Measurements from ENCODE around the gene HHIPL1. TPM values are rescaled to one million over a fixed set of nuclear protein-coding genes. Genes with fewer than 3 reads are reported as not detected.

Gene HHIPL1
- total RNA-seq, 1 donor from 2014 or later: 0.32 TPM

DNA sequence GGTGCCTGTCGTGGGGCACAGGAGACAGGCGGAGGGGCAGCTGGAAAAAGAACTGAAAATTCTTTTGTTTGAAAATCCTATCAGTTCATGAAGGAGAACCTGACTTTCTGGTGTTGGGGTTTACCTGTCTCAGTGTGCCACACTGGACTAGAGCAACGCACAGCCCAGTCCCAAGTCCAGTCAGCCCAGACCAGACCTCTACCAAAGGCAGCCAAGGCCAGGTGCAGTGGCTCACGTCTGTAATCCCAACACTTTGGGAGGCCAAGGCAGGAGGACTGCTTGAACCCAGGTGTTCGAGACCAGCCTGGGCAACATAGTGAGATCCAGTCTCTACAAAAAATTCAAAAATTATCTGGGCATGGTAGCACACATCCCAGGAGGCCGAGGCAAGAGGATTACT, 45.5 kb upstream of the HHIPL1 start:
- no peaks in the 10 kb centered on the region for H3K36me3 Mint-ChIP-seq
- peaks cover 53% of the 10 kb centered on the region for H3K4me1 Mint-ChIP-seq
- no peak overlapping the region for H3K27ac Mint-ChIP-seq
- no peak for DNase-seq (ENCODE audit: low spot score)
- Histone ChIP-seq H2AFZ (replicated peaks) (no peak overlapping the region), H3K4me2 (peak overlapping the region; percentile 47), H3K27me3 (peaks cover 25% of the 10 kb centered on the region), H3F3A (ENCODE audit: low read depth) (peaks cover 33% of the 10 kb centered on the region), H4K20me1 (ENCODE audit: low read depth) (peaks cover 91% of the 10 kb centered on the region), H3K9ac (no peak overlapping the region), H3K79me2 (ENCODE audit: low read depth) (peaks cover 93% of the 10 kb centered on the region), H3K4me1 (peaks cover 41% of the 10 kb centered on the region), H3K9me3 (ENCODE audit: low read depth) (no peaks in the 10 kb centered on the region), H3K27ac (no peak overlapping the region), H3K4me3 (peak overlapping the region; percentile 14), H3K36me3 (no peaks in the 10 kb centered on the region)
- no peaks in the 10 kb centered on the region for H3K9me3 Mint-ChIP-seq
- peak overlapping the region; percentile 59 for H3K4me3 Mint-ChIP-seq
- TF ChIP-seq EZH2phosphoT487 (IDR thresholded peaks at IDR 0.05) (no peak), EZH2 (IDR thresholded peaks at IDR 0.05) (no peak)
- TF ChIP-seq, protein P1, sequence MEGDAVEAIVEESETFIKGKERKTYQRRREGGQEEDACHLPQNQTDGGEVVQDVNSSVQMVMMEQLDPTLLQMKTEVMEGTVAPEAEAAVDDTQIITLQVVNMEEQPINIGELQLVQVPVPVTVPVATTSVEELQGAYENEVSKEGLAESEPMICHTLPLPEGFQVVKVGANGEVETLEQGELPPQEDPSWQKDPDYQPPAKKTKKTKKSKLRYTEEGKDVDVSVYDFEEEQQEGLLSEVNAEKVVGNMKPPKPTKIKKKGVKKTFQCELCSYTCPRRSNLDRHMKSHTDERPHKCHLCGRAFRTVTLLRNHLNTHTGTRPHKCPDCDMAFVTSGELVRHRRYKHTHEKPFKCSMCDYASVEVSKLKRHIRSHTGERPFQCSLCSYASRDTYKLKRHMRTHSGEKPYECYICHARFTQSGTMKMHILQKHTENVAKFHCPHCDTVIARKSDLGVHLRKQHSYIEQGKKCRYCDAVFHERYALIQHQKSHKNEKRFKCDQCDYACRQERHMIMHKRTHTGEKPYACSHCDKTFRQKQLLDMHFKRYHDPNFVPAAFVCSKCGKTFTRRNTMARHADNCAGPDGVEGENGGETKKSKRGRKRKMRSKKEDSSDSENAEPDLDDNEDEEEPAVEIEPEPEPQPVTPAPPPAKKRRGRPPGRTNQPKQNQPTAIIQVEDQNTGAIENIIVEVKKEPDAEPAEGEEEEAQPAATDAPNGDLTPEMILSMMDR (IDR thresholded peaks at IDR 0.05): no peak
- peaks cover 11% of the 10 kb centered on the region for H3K27me3 Mint-ChIP-seq (ENCODE audit: insufficient read depth, low read depth)

DNA sequence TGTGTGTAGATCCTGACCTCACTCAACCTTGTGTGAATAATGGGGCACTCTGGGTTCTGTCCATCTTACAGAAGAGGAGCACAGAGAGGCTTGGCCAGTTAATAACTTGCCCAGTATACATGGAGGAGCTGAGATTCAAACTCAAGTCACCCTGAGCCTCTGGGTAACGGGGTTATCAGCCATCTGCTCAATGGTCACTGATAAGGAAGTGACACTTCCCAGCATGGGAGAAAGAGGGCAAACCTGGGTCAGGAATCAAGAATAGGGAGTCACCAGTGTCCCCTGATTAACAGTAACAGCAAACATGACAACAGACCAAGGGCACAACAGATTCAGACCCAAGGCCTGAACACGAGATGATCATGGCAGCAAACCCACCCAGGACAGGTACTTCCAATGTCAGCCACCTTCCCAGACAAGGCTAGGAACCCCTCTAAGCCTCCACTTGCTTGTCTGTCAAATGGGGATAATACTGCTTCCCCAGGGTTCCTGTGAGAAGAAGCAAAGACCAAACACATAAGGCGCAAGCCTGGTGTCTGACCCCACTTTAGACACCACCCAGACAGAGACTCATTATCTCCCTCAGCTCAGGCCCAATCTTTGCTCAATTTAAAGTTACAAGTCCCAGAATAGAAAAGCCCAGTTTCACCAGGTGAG, 44.6 kb upstream of the HHIPL1 start:
- H3K9ac ChIP-seq: no peak overlapping the region
- no peaks in the 10 kb centered on the region for H3K9me3 ChIP-seq (ENCODE audit: low read depth)
- H3K4me3 Mint-ChIP-seq: peak overlapping the region; percentile 38
- peaks cover 54% of the 10 kb centered on the region for H3K4me1 Mint-ChIP-seq
- H3K9me3 Mint-ChIP-seq: no peaks in the 10 kb centered on the region
- peaks cover 40% of the 10 kb centered on the region for H3F3A ChIP-seq (ENCODE audit: low read depth)
- H3K27me3 ChIP-seq: peaks cover 25% of the 10 kb centered on the region
- peaks cover 11% of the 10 kb centered on the region for H3K27me3 Mint-ChIP-seq (ENCODE audit: insufficient read depth, low read depth)
- H3K4me1 ChIP-seq: peaks cover 42% of the 10 kb centered on the region
- no peak overlapping the region for H3K27ac Mint-ChIP-seq
- peaks cover 84% of the 10 kb centered on the region for H3K79me2 ChIP-seq (ENCODE audit: low read depth)
- H3K36me3 ChIP-seq: no peaks in the 10 kb centered on the region
- TF ChIP-seq EZH2 (IDR thresholded peaks at IDR 0.05) (no peak), EZH2phosphoT487 (IDR thresholded peaks at IDR 0.05) (no peak)
- TF ChIP-seq, protein P1 (IDR thresholded peaks at IDR 0.05): no peak
- H2AFZ ChIP-seq (replicated peaks): no peak overlapping the region
- H3K27ac ChIP-seq: no peak overlapping the region
- H4K20me1 ChIP-seq (ENCODE audit: low read depth): peaks cover 81% of the 10 kb centered on the region
- H3K4me2 ChIP-seq: no peak overlapping the region
- H3K4me3 ChIP-seq: no peak overlapping the region
- H3K36me3 Mint-ChIP-seq: no peaks in the 10 kb centered on the region
- no peak for DNase-seq (ENCODE audit: low spot score)

DNA sequence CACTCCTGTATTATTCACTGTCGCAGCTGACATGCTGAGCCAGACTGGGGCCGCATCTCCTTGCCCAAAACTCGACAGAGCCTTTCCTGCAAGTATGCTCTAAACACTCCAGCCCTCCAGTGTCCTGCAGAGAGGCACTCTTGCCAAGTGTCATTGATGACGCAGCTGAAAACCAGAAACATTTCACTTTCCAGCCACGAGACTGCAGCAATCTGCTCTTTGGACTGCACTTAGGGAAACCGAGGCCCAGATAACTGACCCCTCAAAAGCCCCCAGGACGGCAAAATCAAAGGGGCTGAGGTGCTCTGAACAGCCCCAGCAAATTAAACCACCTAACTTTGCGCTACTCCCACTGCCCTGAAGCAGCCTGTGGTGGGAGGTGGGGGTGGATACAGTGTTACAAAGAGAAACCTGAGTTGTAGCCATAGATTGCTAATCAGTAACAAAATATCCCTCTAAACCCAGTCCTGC, 43.5 kb upstream of the HHIPL1 start:
- H3K79me2 ChIP-seq (ENCODE audit: low read depth): peaks cover 73% of the 10 kb centered on the region
- no peak overlapping the region for H3K27ac Mint-ChIP-seq
- peaks cover 25% of the 10 kb centered on the region for H3K27me3 ChIP-seq
- H3K9me3 ChIP-seq (ENCODE audit: low read depth): no peaks in the 10 kb centered on the region
- peak overlapping the region; percentile 100 for H3K4me2 ChIP-seq
- H3K4me3 Mint-ChIP-seq: peak overlapping the region; percentile 92
- no peaks in the 10 kb centered on the region for H3K36me3 Mint-ChIP-seq
- H3K36me3 ChIP-seq: no peaks in the 10 kb centered on the region
- no peak overlapping the region for H2AFZ ChIP-seq (replicated peaks)
- DNase-seq (ENCODE audit: low spot score): no peak
- TF ChIP-seq, protein P1 (IDR thresholded peaks at IDR 0.05): no peak
- TF ChIP-seq EZH2 (IDR thresholded peaks at IDR 0.05) (no peak), EZH2phosphoT487 (IDR thresholded peaks at IDR 0.05) (no peak)
- peaks cover 62% of the 10 kb centered on the region for H3K4me1 Mint-ChIP-seq
- H3K9me3 Mint-ChIP-seq: no peaks in the 10 kb centered on the region
- H3K9ac ChIP-seq: no peak overlapping the region
- H3K4me1 ChIP-seq: peaks cover 51% of the 10 kb centered on the region
- H4K20me1 ChIP-seq (ENCODE audit: low read depth): peaks cover 71% of the 10 kb centered on the region
- peak overlapping the region; percentile 73 for H3K4me3 ChIP-seq
- no peak overlapping the region for H3K27ac ChIP-seq
- peaks cover 51% of the 10 kb centered on the region for H3F3A ChIP-seq (ENCODE audit: low read depth)
- peaks cover 11% of the 10 kb centered on the region for H3K27me3 Mint-ChIP-seq (ENCODE audit: insufficient read depth, low read depth)
